ENCODE measurements around the gene RHCE.
"Not testable (repeated sequence)": the region's sequence is repeated elsewhere in the genome, so short reads cannot be mapped to it uniquely, and the experiment has no call there.

The RHCE gene

GRCh38 chr1:25342846-25343245 lies 77.8 kb downstream of the RHCE start:
- DNase-seq (ENCODE audit: low read depth in 2 of 2): no peak

GRCh38 chr1:25341746-25342145 lies 78.9 kb downstream of the RHCE start:
- no peak for DNase-seq (ENCODE audit: low read depth in 2 of 2)

- DNase-seq (ENCODE audit: low read depth in 2 of 2): no peak
Observed at GRCh38 chr1:25338986-25339385, 81.6 kb downstream of the RHCE start.

GRCh38 chr1:25338188-25338981 lies 82.2 kb downstream of the RHCE start, which contains the start of gene TMEM50A:
Gene TMEM50A (plus strand): TSS chr1:25338334. CDS start chr1:25340487, 2,153 bp downstream.
- peak; percentile 81 to 85 for DNase-seq (ENCODE audit: low read depth in 2 of 2)

- not testable (repeated sequence) for DNase-seq (ENCODE audit: low read depth in 2 of 2)
Observed at GRCh38 chr1:25337483-25338187, 83.0 kb downstream of the RHCE start.

GRCh38 chr1:25336922-25337354 lies 83.7 kb downstream of the RHCE start:
- not testable (repeated sequence) for DNase-seq (ENCODE audit: low read depth in 2 of 2)

- not testable (repeated sequence) for DNase-seq (ENCODE audit: low read depth in 2 of 2)
Observed at GRCh38 chr1:25329950-25330349, 90.7 kb downstream of the RHCE start.

GRCh38 chr1:25329336-25329735 lies 91.3 kb downstream of the RHCE start:
- not testable (repeated sequence) for DNase-seq (ENCODE audit: low read depth in 2 of 2)

- DNase-seq (ENCODE audit: low read depth in 2 of 2): not testable (repeated sequence)
Observed at GRCh38 chr1:25328791-25329185, 91.8 kb downstream of the RHCE start.

- DNase-seq (ENCODE audit: low read depth in 2 of 2): not testable (repeated sequence)
Observed at GRCh38 chr1:25327864-25328790, 92.5 kb downstream of the RHCE start.

GRCh38 chr1:25324407-25324806 lies 96.2 kb downstream of the RHCE start:
- DNase-seq (ENCODE audit: low read depth in 2 of 2): not testable (repeated sequence)

GRCh38 chr1:25322127-25322526 lies 98.5 kb downstream of the RHCE start:
- DNase-seq (ENCODE audit: low read depth in 2 of 2): not testable (repeated sequence)

- not testable (repeated sequence) for DNase-seq (ENCODE audit: low read depth in 2 of 2)
Observed at GRCh38 chr1:25320314-25320938, 100.2 kb downstream of the RHCE start.

- DNase-seq (ENCODE audit: low read depth in 2 of 2): not testable (repeated sequence)
Observed at GRCh38 chr1:25312806-25313470, 107.7 kb downstream of the RHCE start.

Measured in stimulated activated CD4-positive, alpha-beta T cell treated with anti-CD3 and anti-CD28 coated beads, Interleukin-1b, Interleukin-23, amount 100 ng/mL, for 1 hour (primary cell).